IPS-20b (cell line): Measurements from ENCODE around the gene MOV10L1.

Source experiments
- H3K27ac ChIP-seq: one replicate; pipeline ENCODE4 v1.5.1; 2013; ENCODE audit warnings: low read length
- H3K27me3 ChIP-seq: 2 replicates; pipeline ENCODE4 v1.6.1; 2013; ENCODE audit warnings: mild to moderate bottlenecking, low read length, inconsistent platforms; ENCODE audit not compliant: insufficient read depth
- H3K36me3 ChIP-seq: 2 replicates; pipeline ENCODE4 v1.6.1; 2013; ENCODE audit warnings: low read depth, mild to moderate bottlenecking, inconsistent platforms, low read length, moderate library complexity; ENCODE audit not compliant: insufficient read depth
- H3K4me1 ChIP-seq: 2 replicates; pipeline ENCODE4 v1.6.1; 2013; ENCODE audit warnings: mild to moderate bottlenecking, control low read depth, inconsistent platforms, low read length, moderate library complexity; ENCODE audit not compliant: insufficient read depth
- H3K4me3 ChIP-seq: 2 replicates; pipeline ENCODE4 v1.5.1; 2013; ENCODE audit warnings: mild to moderate bottlenecking, low read length, inconsistent platforms
- H3K9ac ChIP-seq: 2 replicates; pipeline ENCODE4 v1.6.1; 2013; ENCODE audit warnings: low read depth, mild to moderate bottlenecking, inconsistent platforms, low read length, moderate library complexity
- H3K9me3 ChIP-seq: 2 replicates; pipeline ENCODE4 v1.6.1; 2013; ENCODE audit warnings: mild to moderate bottlenecking, low read depth, low read length, inconsistent platforms; ENCODE audit not compliant: insufficient read depth

Gene MOV10L1

GRCh38 chr22:50092342-50092741, 2.5 kb downstream of the MOV10L1 start:
- Histone ChIP-seq H3K9me3 (no peaks in the 10 kb centered on the region), H3K36me3 (no peaks in the 10 kb centered on the region), H3K4me1 (no peaks in the 10 kb centered on the region), H3K27ac (no peak overlapping the region), H3K4me3 (no peak overlapping the region), H3K9ac (no peak overlapping the region), H3K27me3 (no peaks in the 10 kb centered on the region)

DNA sequence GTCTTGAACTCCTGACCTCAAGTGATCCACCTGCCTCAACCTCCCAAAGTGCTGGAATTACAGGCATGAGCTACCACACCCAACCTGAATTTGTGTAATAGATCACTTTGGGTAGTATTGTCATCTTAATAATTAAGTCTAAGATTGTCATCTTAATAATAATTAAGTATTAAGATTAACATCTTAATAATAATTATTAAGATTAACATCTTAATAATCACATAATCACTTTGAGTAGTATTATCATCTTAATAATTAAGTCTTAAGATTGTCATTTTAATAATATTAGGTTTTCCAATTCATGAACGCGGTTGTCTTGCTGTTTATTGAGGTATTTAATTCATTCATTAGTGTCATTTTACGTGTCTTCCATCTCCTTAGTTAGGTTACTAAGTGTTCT, 8.2 kb downstream of the MOV10L1 start:
- no peak overlapping the region for H3K27ac ChIP-seq
- H3K4me1 ChIP-seq: no peaks in the 10 kb centered on the region

GRCh38 chr22:50101870-50102565, 12.2 kb downstream of the MOV10L1 start:
- Histone ChIP-seq H3K9ac (no peak overlapping the region), H3K27ac (no peak overlapping the region), H3K4me3 (no peak overlapping the region), H3K4me1 (no peaks in the 10 kb centered on the region), H3K27me3 (no peaks in the 10 kb centered on the region), H3K9me3 (no peaks in the 10 kb centered on the region), H3K36me3 (no peaks in the 10 kb centered on the region)

More for the DNA sequence above, 8.2 kb downstream of the MOV10L1 start:
- Histone ChIP-seq H3K36me3 (no peaks in the 10 kb centered on the region), H3K9me3 (no peaks in the 10 kb centered on the region), H3K4me3 (no peak overlapping the region), H3K27me3 (no peaks in the 10 kb centered on the region), H3K9ac (no peak overlapping the region)

- Histone ChIP-seq H3K27ac (no peak overlapping the region), H3K4me3 (no peak overlapping the region), H3K4me1 (no peaks in the 10 kb centered on the region), H3K27me3 (no peaks in the 10 kb centered on the region), H3K36me3 (no peaks in the 10 kb centered on the region), H3K9me3 (no peaks in the 10 kb centered on the region), H3K9ac (no peak overlapping the region)
Measured at GRCh38 chr22:50102946-50103345, 13.1 kb downstream of the MOV10L1 start.

DNA sequence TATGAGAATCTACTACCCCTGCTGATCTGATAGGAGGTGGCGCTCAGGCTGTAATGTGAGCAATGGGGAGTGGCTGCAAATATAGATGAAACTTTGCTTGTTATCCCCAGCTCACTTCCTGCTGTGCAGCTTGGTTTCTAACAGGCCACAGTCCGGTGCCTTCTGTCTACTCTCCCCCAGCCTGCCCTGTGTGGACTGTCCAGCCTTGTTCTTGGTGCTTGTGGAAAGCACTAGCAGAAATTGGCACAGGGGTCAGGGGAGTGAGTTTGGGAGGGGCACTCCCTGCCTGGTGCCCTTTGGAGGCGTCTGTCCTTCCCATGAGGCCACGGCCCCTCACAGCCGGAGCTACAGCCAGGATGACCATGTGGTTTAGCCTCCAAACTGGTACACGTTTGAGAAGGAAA, 14.3 kb downstream of the MOV10L1 start:
- H3K9me3 ChIP-seq: no peaks in the 10 kb centered on the region
- no peak overlapping the region for H3K4me3 ChIP-seq
- H3K36me3 ChIP-seq: no peaks in the 10 kb centered on the region
- H3K27ac ChIP-seq: no peak overlapping the region
- H3K4me1 ChIP-seq: no peaks in the 10 kb centered on the region
- H3K27me3 ChIP-seq: no peaks in the 10 kb centered on the region
- H3K9ac ChIP-seq: no peak overlapping the region

GRCh38 chr22:50105208-50106100, 15.6 kb downstream of the MOV10L1 start:
- no peak overlapping the region for H3K4me3 ChIP-seq
- no peaks in the 10 kb centered on the region for H3K9me3 ChIP-seq
- H3K27me3 ChIP-seq: no peaks in the 10 kb centered on the region
- no peak overlapping the region for H3K9ac ChIP-seq
- H3K36me3 ChIP-seq: no peaks in the 10 kb centered on the region
- H3K4me1 ChIP-seq: no peaks in the 10 kb centered on the region
- H3K27ac ChIP-seq: no peak overlapping the region

GRCh38 chr22:50107529-50107928, 17.7 kb downstream of the MOV10L1 start:
- Histone ChIP-seq H3K27ac (no peak overlapping the region), H3K36me3 (no peaks in the 10 kb centered on the region), H3K4me1 (no peaks in the 10 kb centered on the region), H3K9ac (no peak overlapping the region), H3K9me3 (no peaks in the 10 kb centered on the region), H3K27me3 (no peaks in the 10 kb centered on the region), H3K4me3 (no peak overlapping the region)

DNA sequence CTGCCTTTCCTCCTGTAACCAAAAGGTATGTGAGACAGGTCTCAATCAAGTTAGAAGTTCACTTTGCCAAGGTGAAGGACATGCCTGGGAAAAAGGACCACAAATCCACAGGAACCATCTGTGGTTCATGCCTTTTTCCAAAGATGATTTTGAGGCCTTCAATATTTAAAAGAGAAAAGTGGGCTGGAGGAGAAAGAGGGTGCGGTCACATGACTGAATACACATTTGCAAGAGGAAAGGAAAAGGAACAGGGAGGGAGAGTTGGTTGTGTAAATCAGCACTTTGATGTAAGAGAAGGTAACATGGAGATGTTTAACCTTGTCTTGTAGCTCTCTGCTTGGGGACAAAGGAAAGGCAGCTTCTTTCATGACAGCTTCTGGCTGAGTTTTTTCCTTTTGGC, 21.2 kb downstream of the MOV10L1 start:
- H3K4me1 ChIP-seq: no peaks in the 10 kb centered on the region

DNA sequence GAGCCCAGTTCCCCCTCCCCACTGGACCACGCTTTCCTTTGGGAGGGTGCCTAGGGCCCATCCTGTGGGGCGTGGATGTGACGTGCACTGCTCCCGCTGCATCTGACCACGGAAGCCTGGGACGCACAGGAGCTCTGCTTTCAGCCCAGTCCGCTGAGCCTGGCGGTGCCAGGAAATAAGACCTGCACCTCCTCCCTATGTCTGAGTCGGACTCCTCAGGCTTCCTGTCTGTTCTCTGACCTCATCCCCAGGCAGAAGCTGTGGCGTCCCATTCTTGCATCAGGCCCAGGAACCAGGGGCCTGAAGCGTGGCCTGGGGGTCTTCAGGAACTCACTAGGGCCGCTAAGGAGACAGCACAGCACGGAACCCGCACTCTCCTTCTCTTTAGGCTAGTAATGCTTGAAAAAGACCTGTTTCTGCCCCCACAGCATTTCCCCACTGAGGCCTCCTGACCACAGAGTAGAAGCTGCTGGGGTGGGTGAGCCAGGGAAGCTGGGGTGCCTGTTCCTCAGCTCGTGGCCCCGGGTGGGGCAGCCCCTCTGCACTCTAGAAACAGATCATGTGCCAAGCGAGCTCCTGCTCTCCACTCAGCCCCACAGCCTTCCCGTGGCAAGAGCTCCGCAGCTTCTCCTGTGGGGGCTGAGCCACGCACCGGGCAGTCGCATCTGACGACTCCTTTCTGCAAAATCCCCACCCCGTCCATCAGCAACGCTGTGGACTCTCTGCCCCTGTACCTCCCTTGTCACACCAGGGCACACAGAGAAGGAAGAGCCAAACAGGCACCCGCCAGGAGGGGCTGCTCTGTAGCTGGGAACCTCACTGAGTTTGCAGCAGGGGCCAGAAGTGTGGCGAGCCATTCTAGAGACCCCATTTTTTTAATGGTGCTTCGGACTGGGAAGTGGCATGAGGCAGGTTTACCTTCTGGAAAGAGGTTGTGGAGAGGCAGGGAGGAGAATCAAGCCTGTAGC, 22.6 kb downstream of the MOV10L1 start:
- Histone ChIP-seq H3K4me1 (no peaks in the 10 kb centered on the region), H3K27me3 (no peaks in the 10 kb centered on the region), H3K9me3 (no peaks in the 10 kb centered on the region), H3K4me3 (no peak overlapping the region), H3K36me3 (no peaks in the 10 kb centered on the region), H3K27ac (no peak overlapping the region), H3K9ac (no peak overlapping the region)

More for the DNA sequence above, 21.2 kb downstream of the MOV10L1 start:
- Histone ChIP-seq H3K36me3 (no peaks in the 10 kb centered on the region), H3K9ac (no peak overlapping the region), H3K27me3 (no peaks in the 10 kb centered on the region), H3K27ac (no peak overlapping the region), H3K4me3 (no peak overlapping the region), H3K9me3 (no peaks in the 10 kb centered on the region)

DNA sequence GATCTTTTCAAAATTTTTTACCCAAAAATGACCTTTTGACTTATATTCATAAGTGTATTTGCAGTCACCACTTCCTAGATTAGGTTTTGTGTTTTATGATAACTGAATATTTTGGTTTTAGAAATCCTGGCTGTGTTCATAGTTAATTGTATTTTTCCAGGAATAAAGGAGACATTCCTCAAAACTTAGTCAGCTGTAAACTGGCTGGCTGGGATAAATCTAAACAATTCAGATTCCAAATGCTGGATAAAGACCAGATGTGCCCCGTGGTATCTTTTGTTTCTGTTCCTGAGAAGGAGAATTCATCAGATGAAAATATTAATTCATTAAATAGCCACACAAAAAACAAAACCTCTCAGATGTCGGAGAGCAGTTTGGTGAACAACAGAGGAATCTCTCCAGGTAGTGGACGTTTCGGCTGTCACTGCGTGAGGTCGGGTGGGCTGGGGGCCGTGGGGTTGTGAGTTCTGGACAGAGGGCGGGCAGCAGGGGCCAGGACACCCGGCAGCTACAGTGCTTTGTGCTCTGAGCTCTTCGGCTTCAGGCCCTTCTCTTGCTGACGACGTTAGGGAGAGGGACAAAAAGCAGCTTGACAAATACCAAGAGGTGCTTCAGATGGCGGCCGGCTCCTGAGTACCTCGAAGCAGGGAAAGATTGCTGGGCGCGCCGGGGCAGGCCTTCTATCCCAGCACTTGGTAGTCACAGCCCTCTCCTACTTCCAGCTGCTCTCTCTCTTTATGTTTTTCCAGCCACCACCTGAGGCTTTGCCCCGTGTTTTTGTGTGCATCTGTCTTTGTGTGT, 24.6 kb downstream of the MOV10L1 start:
- no peak overlapping the region for H3K9ac ChIP-seq
- no peaks in the 10 kb centered on the region for H3K4me1 ChIP-seq
- no peaks in the 10 kb centered on the region for H3K27me3 ChIP-seq
- no peaks in the 10 kb centered on the region for H3K9me3 ChIP-seq
- no peaks in the 10 kb centered on the region for H3K36me3 ChIP-seq
- H3K4me3 ChIP-seq: no peak overlapping the region
- no peak overlapping the region for H3K27ac ChIP-seq

- Histone ChIP-seq H3K4me1 (no peaks in the 10 kb centered on the region), H3K9ac (no peak overlapping the region), H3K4me3 (no peak overlapping the region), H3K27me3 (no peaks in the 10 kb centered on the region), H3K27ac (no peak overlapping the region), H3K36me3 (no peaks in the 10 kb centered on the region), H3K9me3 (no peaks in the 10 kb centered on the region)
Measured at GRCh38 chr22:50115693-50116092, 25.9 kb downstream of the MOV10L1 start.
